Uterus (tissue), 2 donors: ENCODE results near the gene PASK.

Experiments
- POLR2A ChIP-seq, 2 donors: fragments of 450-650 bp; IDR thresholded peaks; one replicate each; pipeline ENCODE4 v1.6.1; 2016; ENCODE audit warnings: antibody characterized with exemption in 2 of 2, mild to moderate bottlenecking in 1 of 2, moderate library complexity in 1 of 2
- TF ChIP-seq, protein P1 (sequence below), 4 experiments: fragments of 200-600 bp in 2 of 4; fragments of 450-650 bp in 2 of 4; sonication (generic) in 2 of 4; IDR thresholded peaks; one replicate each; pipeline ENCODE4 v1.5.1; 2016 to 2019; ENCODE audit warnings: antibody characterized with exemption in 4 of 4, mild to moderate bottlenecking in 2 of 4, moderate library complexity in 1 of 4

DNA sequence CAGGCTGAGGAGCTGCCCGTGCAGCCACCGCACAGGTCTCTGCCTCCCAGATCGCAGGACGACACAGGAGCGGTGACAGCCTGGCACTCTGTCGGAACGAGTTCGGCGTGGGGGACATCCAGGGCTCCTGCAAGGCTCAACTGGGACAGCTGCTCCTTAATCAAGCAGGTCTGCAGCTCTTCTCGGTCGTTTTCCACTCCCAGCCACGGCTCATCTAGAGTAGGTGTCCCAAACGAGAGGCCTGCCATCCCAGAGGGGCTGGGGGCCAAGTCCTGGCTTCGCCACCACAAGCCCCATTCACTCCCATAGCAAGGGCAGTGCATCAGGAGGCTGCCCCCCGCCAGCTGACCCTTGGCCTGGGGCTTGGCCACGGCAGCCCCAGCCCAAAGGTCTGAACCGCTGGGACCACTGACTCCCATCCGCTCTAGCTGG lies 22.5 kb downstream of the PASK start:
- TF ChIP-seq, protein P1, sequence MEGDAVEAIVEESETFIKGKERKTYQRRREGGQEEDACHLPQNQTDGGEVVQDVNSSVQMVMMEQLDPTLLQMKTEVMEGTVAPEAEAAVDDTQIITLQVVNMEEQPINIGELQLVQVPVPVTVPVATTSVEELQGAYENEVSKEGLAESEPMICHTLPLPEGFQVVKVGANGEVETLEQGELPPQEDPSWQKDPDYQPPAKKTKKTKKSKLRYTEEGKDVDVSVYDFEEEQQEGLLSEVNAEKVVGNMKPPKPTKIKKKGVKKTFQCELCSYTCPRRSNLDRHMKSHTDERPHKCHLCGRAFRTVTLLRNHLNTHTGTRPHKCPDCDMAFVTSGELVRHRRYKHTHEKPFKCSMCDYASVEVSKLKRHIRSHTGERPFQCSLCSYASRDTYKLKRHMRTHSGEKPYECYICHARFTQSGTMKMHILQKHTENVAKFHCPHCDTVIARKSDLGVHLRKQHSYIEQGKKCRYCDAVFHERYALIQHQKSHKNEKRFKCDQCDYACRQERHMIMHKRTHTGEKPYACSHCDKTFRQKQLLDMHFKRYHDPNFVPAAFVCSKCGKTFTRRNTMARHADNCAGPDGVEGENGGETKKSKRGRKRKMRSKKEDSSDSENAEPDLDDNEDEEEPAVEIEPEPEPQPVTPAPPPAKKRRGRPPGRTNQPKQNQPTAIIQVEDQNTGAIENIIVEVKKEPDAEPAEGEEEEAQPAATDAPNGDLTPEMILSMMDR (IDR thresholded peaks at IDR 0.05), result no peak
- TF ChIP-seq POLR2A (IDR thresholded peaks at IDR 0.05), result no peak
